Omental fat pad (tissue), 4 donors: ENCODE results near the gene DOCK3. TPM values are rescaled to one million over a fixed set of nuclear protein-coding genes. Genes with fewer than 3 reads are reported as not detected.

Experiments used
- ATAC-seq: fragments of 150-250 bp; one replicate; pipeline ENCODE4 v1.9.1; 2016; ENCODE audit warnings: mild to moderate bottlenecking, moderate library complexity; ENCODE audit not compliant: low FRiP score
- DNase-seq: peaks from one replicate; pipeline ENCODE4 v3.0.0-alpha.2; 2019; ENCODE audit warnings: low spot score
- total RNA-seq, 4 donors: library from RNA; depleted of rRNA; stranded (reverse); fragments of >200 nt; gene quantifications; one replicate each; pipeline ENCODE4 v1.1.0, GENCODE V29; 2016
- TF ChIP-seq, protein P1 (sequence below), 3 donors: fragments of 450-650 bp; IDR thresholded peaks; one replicate each; pipeline ENCODE4 v1.5.1; 2016 to 2017; ENCODE audit warnings: antibody characterized with exemption in 3 of 3, mild to moderate bottlenecking in 3 of 3, moderate library complexity in 2 of 3

The DOCK3 gene
- total RNA-seq, 4 donors from 2014 or later = 0.16 to 2.5 (median 1.4) TPM

- no peak for ATAC-seq
- DNase-seq = no peak
- TF ChIP-seq, protein P1, sequence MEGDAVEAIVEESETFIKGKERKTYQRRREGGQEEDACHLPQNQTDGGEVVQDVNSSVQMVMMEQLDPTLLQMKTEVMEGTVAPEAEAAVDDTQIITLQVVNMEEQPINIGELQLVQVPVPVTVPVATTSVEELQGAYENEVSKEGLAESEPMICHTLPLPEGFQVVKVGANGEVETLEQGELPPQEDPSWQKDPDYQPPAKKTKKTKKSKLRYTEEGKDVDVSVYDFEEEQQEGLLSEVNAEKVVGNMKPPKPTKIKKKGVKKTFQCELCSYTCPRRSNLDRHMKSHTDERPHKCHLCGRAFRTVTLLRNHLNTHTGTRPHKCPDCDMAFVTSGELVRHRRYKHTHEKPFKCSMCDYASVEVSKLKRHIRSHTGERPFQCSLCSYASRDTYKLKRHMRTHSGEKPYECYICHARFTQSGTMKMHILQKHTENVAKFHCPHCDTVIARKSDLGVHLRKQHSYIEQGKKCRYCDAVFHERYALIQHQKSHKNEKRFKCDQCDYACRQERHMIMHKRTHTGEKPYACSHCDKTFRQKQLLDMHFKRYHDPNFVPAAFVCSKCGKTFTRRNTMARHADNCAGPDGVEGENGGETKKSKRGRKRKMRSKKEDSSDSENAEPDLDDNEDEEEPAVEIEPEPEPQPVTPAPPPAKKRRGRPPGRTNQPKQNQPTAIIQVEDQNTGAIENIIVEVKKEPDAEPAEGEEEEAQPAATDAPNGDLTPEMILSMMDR (IDR thresholded peaks at IDR 0.05) = no peak
These were observed 463.0 kb downstream of the DOCK3 start for GRCh38 chr3:51137715-51138114.

GRCh38 chr3:51139616-51140015, 464.9 kb downstream of the DOCK3 start:
- TF ChIP-seq, protein P1 (IDR thresholded peaks at IDR 0.05) = no peak
- no peak for ATAC-seq
- no peak for DNase-seq

DNA sequence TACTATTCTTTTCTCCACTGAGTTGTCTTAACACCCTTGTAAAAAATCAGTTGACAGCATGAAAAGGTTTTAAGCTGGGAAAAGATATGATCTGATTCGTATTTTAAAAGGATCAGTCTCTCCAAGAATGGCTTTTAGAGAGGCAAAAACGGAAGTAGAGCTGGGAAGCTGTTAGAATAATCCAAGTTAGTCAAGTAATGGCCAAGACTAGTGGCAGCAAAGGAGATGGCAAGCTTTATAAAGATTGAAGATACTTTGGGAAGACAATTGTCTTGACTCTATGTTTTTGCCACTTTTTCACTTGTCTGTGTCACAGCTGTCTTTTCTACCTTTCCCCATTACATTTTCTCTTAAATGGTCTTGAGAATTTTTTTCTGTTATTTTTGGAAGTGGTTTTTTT, 466.8 kb downstream of the DOCK3 start:
- ATAC-seq (no peak), DNase-seq (no peak)
- TF ChIP-seq, protein P1 (IDR thresholded peaks at IDR 0.05) = no peak

GRCh38 chr3:51145811-51146585, 471.3 kb downstream of the DOCK3 start:
- DNase-seq (no peak), ATAC-seq (no peak)
- TF ChIP-seq, protein P1 (IDR thresholded peaks at IDR 0.05) = no peak

GRCh38 chr3:51146781-51147180, 472.1 kb downstream of the DOCK3 start:
- DNase-seq = no peak
- no peak for ATAC-seq

GRCh38 chr3:51156147-51156546, 481.4 kb downstream of the DOCK3 start:
- TF ChIP-seq, protein P1 (IDR thresholded peaks at IDR 0.05) = no peak

More at GRCh38 chr3:51146781-51147180, 472.1 kb downstream of the DOCK3 start:
- TF ChIP-seq, protein P1 (IDR thresholded peaks at IDR 0.05) = no peak

DNA sequence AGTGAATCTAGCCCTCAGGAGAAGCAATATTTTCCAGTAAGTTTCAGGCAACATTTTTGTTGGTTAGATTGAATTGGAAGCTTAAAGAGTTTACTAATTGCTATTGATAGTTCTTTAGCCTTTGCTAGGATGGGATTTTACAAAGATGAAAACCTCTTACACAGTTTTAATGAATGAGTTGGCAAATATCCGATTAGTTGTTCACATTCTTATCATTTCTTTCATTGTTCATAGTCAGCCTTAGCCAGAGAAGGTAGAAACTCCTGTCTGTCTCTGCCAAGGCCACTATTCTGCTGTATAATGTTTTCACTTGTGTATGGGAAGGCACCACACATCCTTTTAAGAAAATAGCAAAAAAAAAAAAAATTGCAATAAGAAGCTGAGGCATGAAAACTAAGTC, 488.3 kb downstream of the DOCK3 start:
- TF ChIP-seq, protein P1 (IDR thresholded peaks at IDR 0.05) = no peak
- ATAC-seq (no peak), DNase-seq (no peak)

More at GRCh38 chr3:51156147-51156546, 481.4 kb downstream of the DOCK3 start:
- DNase-seq = no peak
- ATAC-seq = no peak
